ENCODE results near the gene GOLT1B. TPM values are rescaled to one million over a fixed set of nuclear protein-coding genes. Genes with fewer than 3 reads are reported as not detected.

GOLT1B gene
- total RNA-seq, 1 donor: 99.3 TPM

DNA sequence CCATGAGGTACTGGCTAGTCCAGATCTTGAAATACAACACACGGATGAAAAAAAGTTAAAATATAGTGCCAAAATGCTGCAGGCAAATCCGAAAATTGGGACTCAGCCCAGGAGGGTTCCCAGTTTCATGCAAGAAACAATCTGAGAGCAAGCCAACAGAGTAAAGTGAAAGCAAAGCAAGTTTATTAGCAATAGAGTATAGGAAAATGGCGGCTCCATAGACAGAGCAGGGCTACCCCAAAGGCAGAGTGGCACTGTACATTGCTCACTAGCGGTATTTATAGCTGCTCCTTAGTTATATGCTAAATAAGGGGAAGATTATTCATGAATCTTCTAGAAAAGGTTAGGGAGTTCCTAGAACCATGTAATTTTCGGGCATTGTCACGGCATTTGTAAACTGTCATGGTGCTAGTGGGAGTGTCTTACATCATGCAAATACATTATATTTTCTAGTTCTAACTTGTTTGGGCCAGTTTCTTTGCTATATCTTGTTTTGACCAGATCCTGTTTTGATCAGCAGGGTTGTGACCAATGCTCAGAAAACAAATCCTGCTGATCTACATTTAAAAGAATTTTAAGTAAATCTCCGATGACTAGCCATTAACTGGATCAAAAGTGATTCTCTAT, 29.3 kb upstream of the GOLT1B start:
- TF ChIP-seq, protein P1, sequence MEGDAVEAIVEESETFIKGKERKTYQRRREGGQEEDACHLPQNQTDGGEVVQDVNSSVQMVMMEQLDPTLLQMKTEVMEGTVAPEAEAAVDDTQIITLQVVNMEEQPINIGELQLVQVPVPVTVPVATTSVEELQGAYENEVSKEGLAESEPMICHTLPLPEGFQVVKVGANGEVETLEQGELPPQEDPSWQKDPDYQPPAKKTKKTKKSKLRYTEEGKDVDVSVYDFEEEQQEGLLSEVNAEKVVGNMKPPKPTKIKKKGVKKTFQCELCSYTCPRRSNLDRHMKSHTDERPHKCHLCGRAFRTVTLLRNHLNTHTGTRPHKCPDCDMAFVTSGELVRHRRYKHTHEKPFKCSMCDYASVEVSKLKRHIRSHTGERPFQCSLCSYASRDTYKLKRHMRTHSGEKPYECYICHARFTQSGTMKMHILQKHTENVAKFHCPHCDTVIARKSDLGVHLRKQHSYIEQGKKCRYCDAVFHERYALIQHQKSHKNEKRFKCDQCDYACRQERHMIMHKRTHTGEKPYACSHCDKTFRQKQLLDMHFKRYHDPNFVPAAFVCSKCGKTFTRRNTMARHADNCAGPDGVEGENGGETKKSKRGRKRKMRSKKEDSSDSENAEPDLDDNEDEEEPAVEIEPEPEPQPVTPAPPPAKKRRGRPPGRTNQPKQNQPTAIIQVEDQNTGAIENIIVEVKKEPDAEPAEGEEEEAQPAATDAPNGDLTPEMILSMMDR (IDR thresholded peaks at IDR 0.05; ENCODE audit: insufficient read depth, low read depth, low read length): no peak
- no peak overlapping the region for H3K4me3 ChIP-seq (ENCODE audit: low read depth, low read length)
- DNase-seq (ENCODE audit: low read depth): no peak

- TF ChIP-seq, protein P1 (IDR thresholded peaks at IDR 0.05; ENCODE audit: insufficient read depth, low read depth, low read length): no peak
Observed at GRCh38 chr12:21475552-21475951, 26.0 kb upstream of the GOLT1B start.

GRCh38 chr12:21476949-21477348, 24.6 kb upstream of the GOLT1B start:
- TF ChIP-seq, protein P1 (IDR thresholded peaks at IDR 0.05; ENCODE audit: insufficient read depth, low read depth, low read length): no peak
- peak; percentile 13 for DNase-seq (ENCODE audit: low read depth)
- no peak overlapping the region for H3K4me3 ChIP-seq (ENCODE audit: low read depth, low read length)

More at GRCh38 chr12:21475552-21475951, 26.0 kb upstream of the GOLT1B start:
- no peak for DNase-seq (ENCODE audit: low read depth)
- no peak overlapping the region for H3K4me3 ChIP-seq (ENCODE audit: low read depth, low read length)

- DNase-seq (ENCODE audit: low read depth): no peak
- TF ChIP-seq, protein P1 (IDR thresholded peaks at IDR 0.05; ENCODE audit: insufficient read depth, low read depth, low read length): no peak
- no peak overlapping the region for H3K4me3 ChIP-seq (ENCODE audit: low read depth, low read length)
Observed at GRCh38 chr12:21478756-21479455, 22.7 kb upstream of the GOLT1B start.

DNA sequence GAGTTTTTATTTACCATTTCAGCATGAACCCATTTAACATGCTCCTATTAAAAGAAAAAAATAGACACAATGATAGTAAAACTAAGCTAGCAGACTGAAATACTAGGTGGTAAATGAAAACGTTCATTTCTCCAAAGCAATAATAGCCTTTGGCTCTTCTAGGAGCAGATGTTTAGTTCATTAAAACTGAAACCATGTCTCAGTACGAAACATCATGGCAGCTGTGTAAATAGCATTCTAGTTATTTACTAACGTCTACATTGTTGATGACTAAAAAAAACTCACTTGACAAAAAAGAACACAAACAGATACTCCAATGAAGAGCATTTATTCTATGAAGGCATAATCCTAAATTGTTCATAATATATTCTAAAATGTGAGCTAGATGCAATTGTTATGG, 18.1 kb upstream of the GOLT1B start:
- no peak for DNase-seq (ENCODE audit: low read depth)
- TF ChIP-seq, protein P1 (IDR thresholded peaks at IDR 0.05; ENCODE audit: insufficient read depth, low read depth, low read length): no peak
- H3K4me3 ChIP-seq (ENCODE audit: low read depth, low read length): no peak overlapping the region

- TF ChIP-seq, protein P1 (IDR thresholded peaks at IDR 0.05; ENCODE audit: insufficient read depth, low read depth, low read length): no peak
- H3K4me3 ChIP-seq (ENCODE audit: low read depth, low read length): no peak overlapping the region
- DNase-seq (ENCODE audit: low read depth): no peak
Observed at GRCh38 chr12:21485998-21486397, 15.6 kb upstream of the GOLT1B start.
